OCI-LY1 (cell line): ENCODE measurements around the gene AMPD2.

ENCODE experiments used
- H2AFZ ChIP-seq: fragments of 200-600 bp; sonication (generic), shearing (Covaris generic); 2 replicates; pipeline ENCODE4 v1.6.0; 2014; ENCODE audit warnings: antibody characterized with exemption, mild to moderate bottlenecking, low read length
- H3F3A ChIP-seq: fragments of 200-600 bp; sonication (generic), shearing (Covaris generic); 2 replicates; pipeline ENCODE4 v1.6.0; 2014; ENCODE audit warnings: mild to moderate bottlenecking, antibody characterized with exemption, low read length, moderate library complexity; ENCODE audit not compliant: insufficient read depth
- H3K27ac ChIP-seq: fragments of 200-600 bp; sonication (generic); 2 replicates; pipeline ENCODE4 v1.5.1; 2014; ENCODE audit warnings: low read length, mixed run types, mild to moderate bottlenecking, low read depth; ENCODE audit not compliant: poor library complexity, severe bottlenecking
- H3K27me3 ChIP-seq: fragments of 200-600 bp; sonication (generic); 2 replicates; pipeline ENCODE4 v1.6.0; 2014; ENCODE audit warnings: antibody characterized with exemption, mild to moderate bottlenecking, low read length, moderate library complexity; ENCODE audit not compliant: insufficient read depth
- H3K36me3 ChIP-seq: fragments of 200-600 bp; sonication (generic); 2 replicates; pipeline ENCODE4 v1.6.1; 2014; ENCODE audit warnings: mild to moderate bottlenecking, antibody characterized with exemption, low read length, moderate library complexity, mixed read lengths; ENCODE audit not compliant: insufficient read depth
- H3K4me1 ChIP-seq: fragments of 200-600 bp; sonication (generic); 2 replicates; pipeline ENCODE4 v1.5.1; 2014; ENCODE audit warnings: mild to moderate bottlenecking, low read length, moderate library complexity; ENCODE audit not compliant: insufficient read depth, severe bottlenecking
- H3K4me2 ChIP-seq: fragments of 200-600 bp; sonication (generic), shearing (Covaris generic); 2 replicates; pipeline ENCODE4 v1.6.1; 2014; ENCODE audit warnings: low read length
- H3K4me3 ChIP-seq: fragments of 200-600 bp; sonication (generic); 2 replicates; pipeline ENCODE4 v1.5.1; 2014; ENCODE audit warnings: low read length, low read depth, mild to moderate bottlenecking, mixed read lengths; ENCODE audit not compliant: poor library complexity, severe bottlenecking
- H3K79me2 ChIP-seq: fragments of 200-600 bp; shearing (Covaris generic); 2 replicates; pipeline ENCODE4 v1.6.1; 2016; ENCODE audit warnings: mixed run types, low read length, mixed read lengths; ENCODE audit not compliant: insufficient read depth
- H3K9ac ChIP-seq: fragments of 200-600 bp; sonication (generic), shearing (Covaris generic); 2 replicates; pipeline ENCODE4 v1.6.1; 2014; ENCODE audit warnings: mild to moderate bottlenecking, low read length, mixed read lengths
- H3K9me2 ChIP-seq: fragments of 200-600 bp; sonication (generic), shearing (Covaris generic); 2 replicates; pipeline ENCODE4 v1.6.1; 2014; ENCODE audit warnings: low read depth, mild to moderate bottlenecking, low read length, mixed read lengths
- H3K9me3 ChIP-seq: fragments of 200-600 bp; shearing (Covaris generic); 2 replicates; pipeline ENCODE4 v1.6.1; 2014; ENCODE audit warnings: low read length, mixed read lengths
- H4K20me1 ChIP-seq: fragments of 200-600 bp; sonication (generic), shearing (Covaris generic); 2 replicates; pipeline ENCODE4 v1.6.0; 2016; ENCODE audit warnings: mild to moderate bottlenecking, low read length; ENCODE audit not compliant: insufficient read depth
- EZH2 ChIP-seq: fragments of 200-600 bp; sonication (generic), shearing (Covaris generic); IDR thresholded peaks from 2 replicates; pipeline ENCODE4 v1.8.0; 2017; ENCODE audit warnings: borderline replicate concordance, mixed run types, mild to moderate bottlenecking, antibody characterized with exemption, low read length, moderate library complexity, mixed read lengths
- TF ChIP-seq, protein P1 (sequence below): fragments of 200-600 bp; sonication (generic), shearing (Covaris generic); IDR thresholded peaks from 2 replicates; pipeline ENCODE4 v1.5.1; 2017; ENCODE audit warnings: mild to moderate bottlenecking, antibody characterized with exemption, low read length, moderate library complexity, mixed read lengths

The AMPD2 gene

DNA sequence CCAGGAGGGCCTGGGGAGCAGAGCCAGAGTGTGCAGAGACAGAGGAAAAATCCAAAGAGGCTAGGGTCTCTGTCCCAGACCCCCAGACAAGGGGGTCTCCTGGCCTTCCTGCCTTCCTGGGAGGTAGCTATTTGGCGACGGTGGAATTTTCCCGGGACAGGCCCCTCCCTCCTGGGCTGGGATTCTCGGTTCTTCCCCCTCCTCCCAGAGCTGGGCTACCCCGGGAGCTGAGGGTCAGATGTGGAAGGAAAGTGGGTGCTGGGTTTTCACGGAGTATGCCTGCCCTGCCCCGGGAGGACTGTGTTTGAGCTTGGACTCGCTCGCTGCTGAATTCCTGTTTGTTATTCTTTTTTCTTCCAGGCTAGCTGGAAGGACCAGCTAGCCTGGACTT lies 759 bp downstream of the AMPD2 start:
- peak overlapping the region; percentile 85 for H3K9ac ChIP-seq
- H3K36me3 ChIP-seq = no peaks in the 10 kb centered on the region
- no peaks in the 10 kb centered on the region for H4K20me1 ChIP-seq
- peaks cover 57% of the 10 kb centered on the region for H3K4me1 ChIP-seq
- no peaks in the 10 kb centered on the region for H3K27me3 ChIP-seq
- no peaks in the 10 kb centered on the region for H3K9me3 ChIP-seq
- no peaks in the 10 kb centered on the region for H3F3A ChIP-seq
- H3K79me2 ChIP-seq = no peaks in the 10 kb centered on the region
- peak overlapping the region; percentile 75 for H3K4me2 ChIP-seq
- TF ChIP-seq, protein P1, sequence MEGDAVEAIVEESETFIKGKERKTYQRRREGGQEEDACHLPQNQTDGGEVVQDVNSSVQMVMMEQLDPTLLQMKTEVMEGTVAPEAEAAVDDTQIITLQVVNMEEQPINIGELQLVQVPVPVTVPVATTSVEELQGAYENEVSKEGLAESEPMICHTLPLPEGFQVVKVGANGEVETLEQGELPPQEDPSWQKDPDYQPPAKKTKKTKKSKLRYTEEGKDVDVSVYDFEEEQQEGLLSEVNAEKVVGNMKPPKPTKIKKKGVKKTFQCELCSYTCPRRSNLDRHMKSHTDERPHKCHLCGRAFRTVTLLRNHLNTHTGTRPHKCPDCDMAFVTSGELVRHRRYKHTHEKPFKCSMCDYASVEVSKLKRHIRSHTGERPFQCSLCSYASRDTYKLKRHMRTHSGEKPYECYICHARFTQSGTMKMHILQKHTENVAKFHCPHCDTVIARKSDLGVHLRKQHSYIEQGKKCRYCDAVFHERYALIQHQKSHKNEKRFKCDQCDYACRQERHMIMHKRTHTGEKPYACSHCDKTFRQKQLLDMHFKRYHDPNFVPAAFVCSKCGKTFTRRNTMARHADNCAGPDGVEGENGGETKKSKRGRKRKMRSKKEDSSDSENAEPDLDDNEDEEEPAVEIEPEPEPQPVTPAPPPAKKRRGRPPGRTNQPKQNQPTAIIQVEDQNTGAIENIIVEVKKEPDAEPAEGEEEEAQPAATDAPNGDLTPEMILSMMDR = no peak
- TF ChIP-seq EZH2 = no peak
- no peak overlapping the region for H2AFZ ChIP-seq
- H3K9me2 ChIP-seq = no peaks in the 10 kb centered on the region
- H3K4me3 ChIP-seq = peak overlapping the region; percentile 87
- H3K27ac ChIP-seq = peak overlapping the region; percentile 37

DNA sequence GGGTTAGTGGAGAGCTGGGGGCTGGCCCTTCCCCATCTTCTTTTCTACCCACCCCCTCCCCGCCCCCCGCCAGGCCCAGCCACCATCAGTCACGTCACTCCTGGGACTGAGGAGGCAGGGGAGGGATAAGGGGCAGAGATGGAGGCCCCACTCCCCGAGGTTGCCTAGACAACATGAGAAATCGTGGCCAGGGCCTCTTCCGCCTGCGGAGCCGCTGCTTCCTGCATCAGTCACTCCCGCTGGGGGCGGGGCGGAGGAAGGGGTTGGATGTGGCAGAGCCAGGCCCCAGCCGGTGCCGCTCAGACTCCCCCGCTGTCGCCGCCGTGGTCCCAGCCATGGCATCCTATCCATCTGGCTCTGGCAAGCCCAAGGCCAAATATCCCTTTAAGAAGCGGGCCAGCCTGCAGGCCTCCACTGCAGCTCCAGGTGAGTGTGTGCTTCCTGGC lies 1.2 kb downstream of the AMPD2 start:
- H3K27me3 ChIP-seq = no peaks in the 10 kb centered on the region
- no peaks in the 10 kb centered on the region for H3K36me3 ChIP-seq
- no peaks in the 10 kb centered on the region for H3K9me3 ChIP-seq
- TF ChIP-seq EZH2 = no peak
- TF ChIP-seq, protein P1 = no peak
- no peak overlapping the region for H2AFZ ChIP-seq
- H3K9ac ChIP-seq = peak overlapping the region; percentile 85
- no peaks in the 10 kb centered on the region for H4K20me1 ChIP-seq
- H3K4me2 ChIP-seq = peak overlapping the region; percentile 75
- peak overlapping the region; percentile 37 for H3K27ac ChIP-seq
- no peaks in the 10 kb centered on the region for H3F3A ChIP-seq
- no peaks in the 10 kb centered on the region for H3K9me2 ChIP-seq
- H3K4me1 ChIP-seq = peaks cover 58% of the 10 kb centered on the region
- peak overlapping the region; percentile 87 for H3K4me3 ChIP-seq
- H3K79me2 ChIP-seq = no peaks in the 10 kb centered on the region

- H3K9me3 ChIP-seq = no peaks in the 10 kb centered on the region
- peak overlapping the region; percentile 75 for H3K4me2 ChIP-seq
- no peaks in the 10 kb centered on the region for H3F3A ChIP-seq
- peaks cover 58% of the 10 kb centered on the region for H3K4me1 ChIP-seq
- H4K20me1 ChIP-seq = no peaks in the 10 kb centered on the region
- H3K36me3 ChIP-seq = no peaks in the 10 kb centered on the region
- no peaks in the 10 kb centered on the region for H3K27me3 ChIP-seq
- H3K79me2 ChIP-seq = no peaks in the 10 kb centered on the region
- peak overlapping the region; percentile 87 for H3K4me3 ChIP-seq
- peak overlapping the region; percentile 85; the same call in 1 of the 2 replicates for H3K9ac ChIP-seq
- no peak overlapping the region for H2AFZ ChIP-seq
- H3K9me2 ChIP-seq = no peaks in the 10 kb centered on the region
- TF ChIP-seq, protein P1 = no peak
- no peak for TF ChIP-seq EZH2
- H3K27ac ChIP-seq = peak overlapping the region; percentile 17
Measured at GRCh38 chr1:109621379-109622136, 1.9 kb downstream of the AMPD2 start.
